AG04449 (cell line): ENCODE results near the gene ASB16.

Experiments
- CTCF ChIA-PET: fragments of 350-600 bp; formaldehyde crosslinking; extraction: SDS; loops from one replicate; lab custom pipeline; 2021; ENCODE audit warnings: antibody characterized with exemption; lab: Yijun Ruan, JAX
- POLR2A ChIA-PET: fragments of 400-600, 350-600 bp; formaldehyde crosslinking; extraction: SDS; loops from one replicate; lab custom pipeline; 2020; ENCODE audit warnings: antibody characterized with exemption, inconsistent platforms; lab: Yijun Ruan, JAX
- DNase-seq: peaks from one replicate; pipeline ENCODE4 v3.0.0-alpha.2; 2010; ENCODE audit warnings: low read depth, low spot score
- H3K4me3 ChIP-seq: 2 replicates; pipeline ENCODE4 v1.5.1; 2011; ENCODE audit warnings: low read depth, mild to moderate bottlenecking, control low read depth, low read length
- TF ChIP-seq, protein P1 (sequence below): IDR thresholded peaks from one replicate; pipeline ENCODE4 v1.5.1; 2011; ENCODE audit warnings: mild to moderate bottlenecking, moderate library complexity, low read length, control low read depth, inconsistent platforms; ENCODE audit not compliant: insufficient read depth; ENCODE audit errors: missing control alignments

The ASB16 gene

DNA sequence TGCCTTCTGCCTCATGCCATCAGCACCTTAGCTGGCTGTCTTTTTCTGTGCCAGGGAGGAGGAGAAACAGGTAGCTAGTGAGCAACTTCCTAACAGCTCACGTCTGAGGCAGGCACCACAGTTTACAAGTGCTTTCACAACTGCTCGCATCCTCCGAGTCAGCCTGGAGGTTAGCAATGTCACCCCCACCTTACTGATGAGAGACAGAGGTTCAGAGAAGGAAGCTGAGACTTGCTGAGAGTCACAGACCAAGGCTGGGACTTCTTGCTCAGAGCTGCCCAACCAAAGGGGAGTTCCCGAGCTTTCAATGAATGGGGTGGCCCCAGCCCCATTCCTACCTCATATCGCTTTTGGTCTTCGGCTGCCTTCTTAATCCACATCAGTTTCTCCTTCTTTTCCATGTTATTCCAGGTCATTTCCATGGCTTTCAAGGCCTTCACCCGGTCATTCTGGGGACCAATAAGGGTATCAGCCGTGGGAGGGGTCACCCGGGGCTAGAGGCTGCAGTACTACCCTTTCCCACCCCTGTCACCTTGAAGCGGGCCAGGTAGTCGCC, 39.4 kb downstream of the ASB16 start:
- no peak for DNase-seq
- H3K4me3 ChIP-seq: no peak overlapping the region
- TF ChIP-seq, protein P1, sequence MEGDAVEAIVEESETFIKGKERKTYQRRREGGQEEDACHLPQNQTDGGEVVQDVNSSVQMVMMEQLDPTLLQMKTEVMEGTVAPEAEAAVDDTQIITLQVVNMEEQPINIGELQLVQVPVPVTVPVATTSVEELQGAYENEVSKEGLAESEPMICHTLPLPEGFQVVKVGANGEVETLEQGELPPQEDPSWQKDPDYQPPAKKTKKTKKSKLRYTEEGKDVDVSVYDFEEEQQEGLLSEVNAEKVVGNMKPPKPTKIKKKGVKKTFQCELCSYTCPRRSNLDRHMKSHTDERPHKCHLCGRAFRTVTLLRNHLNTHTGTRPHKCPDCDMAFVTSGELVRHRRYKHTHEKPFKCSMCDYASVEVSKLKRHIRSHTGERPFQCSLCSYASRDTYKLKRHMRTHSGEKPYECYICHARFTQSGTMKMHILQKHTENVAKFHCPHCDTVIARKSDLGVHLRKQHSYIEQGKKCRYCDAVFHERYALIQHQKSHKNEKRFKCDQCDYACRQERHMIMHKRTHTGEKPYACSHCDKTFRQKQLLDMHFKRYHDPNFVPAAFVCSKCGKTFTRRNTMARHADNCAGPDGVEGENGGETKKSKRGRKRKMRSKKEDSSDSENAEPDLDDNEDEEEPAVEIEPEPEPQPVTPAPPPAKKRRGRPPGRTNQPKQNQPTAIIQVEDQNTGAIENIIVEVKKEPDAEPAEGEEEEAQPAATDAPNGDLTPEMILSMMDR: no peak
- CTCF ChIA-PET: interaction anchor here (0.6 to 7.2 kb wide), 38 partner anchors 7 to 323 kb away, joined by 3 to 130 read pairs (median 6); partner anchors contain the start of genes GRN, ITGA2B, SLC25A39 and TMUB2
- POLR2A ChIA-PET: interaction anchor here (0.6 to 1.9 kb wide), 4 partner anchors 10 to 135 kb away, joined by 3 to 7 read pairs (median 6); partner anchors contain the start of genes GRN and UBTF

DNA sequence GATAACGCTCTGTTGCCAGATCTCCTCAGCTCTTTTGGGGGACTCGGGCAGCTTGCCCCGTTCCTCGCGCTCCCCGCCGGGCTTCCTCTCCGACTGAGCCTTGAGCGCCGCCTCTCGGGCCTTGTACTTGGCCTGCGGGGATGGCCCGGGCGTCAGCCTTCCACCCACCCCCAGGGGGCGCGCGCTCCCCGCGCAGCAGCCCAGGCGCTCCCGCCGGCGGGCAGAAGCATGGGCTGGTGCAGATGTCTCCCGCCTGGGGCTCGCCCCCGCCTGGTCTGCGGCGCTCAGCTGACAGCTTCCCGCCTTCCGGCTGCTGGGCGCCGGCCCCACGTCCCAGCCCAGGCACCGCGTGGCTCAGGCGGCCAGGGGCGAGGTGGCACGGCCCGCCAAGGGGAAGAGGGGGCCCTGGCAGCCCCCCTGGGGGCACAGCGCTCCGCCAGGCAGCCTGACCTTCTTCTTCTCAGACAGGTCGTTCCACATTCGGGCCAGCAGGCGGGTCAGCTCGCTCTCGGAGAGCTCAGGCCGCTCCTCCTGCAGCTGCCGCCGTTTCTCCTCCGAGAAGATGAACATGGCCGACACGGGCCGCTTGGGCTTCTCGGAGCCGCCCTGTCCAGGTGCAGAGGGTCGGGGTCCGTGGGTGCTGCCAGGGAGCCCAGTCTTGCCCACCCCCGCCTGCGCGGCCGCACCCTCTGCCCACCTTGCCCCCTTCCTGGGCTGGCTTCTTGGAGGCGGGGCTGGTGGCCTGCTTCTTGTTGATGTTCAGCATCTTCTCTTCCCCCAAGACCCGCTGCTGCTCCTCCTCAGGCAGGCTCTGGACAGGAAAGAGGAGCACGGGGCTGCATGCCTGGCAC, 40.1 kb downstream of the ASB16 start:
- H3K4me3 ChIP-seq: no peak overlapping the region
- POLR2A ChIA-PET: interaction anchor here (0.6 to 1.9 kb wide), 6 partner anchors 9 to 140 kb away, joined by 3 to 7 read pairs (median 4); partner anchors contain the start of genes GRN, TMUB2 and UBTF
- no peak for DNase-seq
- CTCF ChIA-PET: interaction anchor here (0.6 to 7.2 kb wide), 37 partner anchors 8 to 398 kb away, joined by 3 to 130 read pairs (median 6); partner anchors contain the start of genes GRN, ITGA2B, SLC25A39 and TMUB2
- TF ChIP-seq, protein P1: peak; percentile 100

GRCh38 chr17:44211281-44212265, 41.1 kb downstream of the ASB16 start:
- no peak for DNase-seq
- H3K4me3 ChIP-seq: no peak overlapping the region
- CTCF ChIA-PET: interaction anchor here (1.1 to 7.2 kb wide), 13 partner anchors 9 to 397 kb away, joined by 3 to 130 read pairs (median 21); partner anchors contain the start of genes GRN, SLC25A39, TMUB2 and UBTF
- POLR2A ChIA-PET: interaction anchor here (0.8 to 0.9 kb wide), 2 partner anchors 25 to 139 kb away, joined by 3 read pairs; partner anchors contain the start of gene TMUB2
- TF ChIP-seq, protein P1: no peak

DNA sequence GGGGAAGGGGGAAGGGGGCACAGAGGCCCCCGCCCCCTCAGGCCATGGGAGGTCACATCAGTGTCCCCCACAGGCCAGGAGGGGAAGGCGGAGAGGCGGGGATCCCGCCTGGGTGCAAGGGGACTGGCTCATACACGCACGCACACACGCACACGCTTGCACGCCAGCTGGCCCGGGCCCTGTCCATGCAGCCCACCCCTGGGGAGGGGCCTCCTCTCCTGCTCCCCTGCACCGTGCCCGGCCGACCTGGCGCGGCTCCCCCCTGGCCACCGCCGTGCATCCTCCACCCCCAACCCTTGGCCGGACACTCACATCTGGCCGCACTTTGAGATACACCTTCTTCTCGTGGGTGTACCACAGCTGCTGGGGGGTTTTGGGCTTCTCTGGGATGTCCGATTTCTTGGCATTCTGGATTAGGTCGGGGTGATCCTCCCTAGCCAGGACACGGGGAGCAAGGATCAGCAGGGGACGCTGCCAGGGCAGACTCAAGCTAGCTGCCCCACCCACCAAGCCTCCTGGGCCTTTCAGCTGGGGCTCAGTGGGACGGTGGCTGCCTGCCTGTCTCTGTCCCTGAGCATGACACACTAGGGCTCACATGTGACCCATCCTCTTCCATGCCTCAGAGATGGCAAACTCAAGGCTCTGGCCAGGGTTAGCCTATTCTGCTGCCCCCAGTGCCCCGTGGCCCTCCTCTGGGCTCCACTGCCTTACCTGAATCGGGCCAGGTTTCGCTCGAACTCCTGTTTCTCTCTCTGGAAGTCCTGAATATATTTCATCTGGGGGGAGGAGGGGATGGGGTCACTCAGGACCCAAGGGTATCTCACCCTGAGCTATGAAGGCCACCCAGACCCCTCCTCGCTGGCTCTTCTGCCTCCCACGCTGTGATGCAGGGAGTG, 42.3 kb downstream of the ASB16 start:
- TF ChIP-seq, protein P1: no peak
- no peak for DNase-seq
- H3K4me3 ChIP-seq: no peak overlapping the region
- POLR2A ChIA-PET: interaction anchor here (0.5 kb wide), 1 partner anchor 300 kb away, joined by 3 read pairs; no protein-coding TSS in a partner anchor
- CTCF ChIA-PET: interaction anchor here (1.6 to 7.2 kb wide), 3 partner anchors 10 to 133 kb away, joined by 5 to 130 read pairs (median 72); partner anchors contain the start of gene GRN
